KBM-7 (cell line): ENCODE results near the gene FAM120AOS.

Source experiments
- DNase-seq: peaks from one replicate; pipeline ENCODE4 v3.0.0-alpha.2; 2015
- in situ Hi-C: fragments of 300-500 bp; cut with MboI; formaldehyde crosslinking; loops from 2 replicates; pipeline ENCODE4 v1.14.3; 2020; ENCODE audit warnings: low sequenced_read_pairs, low pct_unique_long_range_greater_than_20kb, mixed read lengths

Gene FAM120AOS

GRCh38 chr9:93468763-93469456 lies 15.5 kb upstream of the FAM120AOS start:
- in situ Hi-C loops: no loop called here
- no peak for DNase-seq

- DNase-seq: no peak
- in situ Hi-C loops: no loop called here
These were observed 14.1 kb upstream of the FAM120AOS start for GRCh38 chr9:93467462-93467861.

- DNase-seq: no peak
- in situ Hi-C loops: no loop called here
These were observed 13.7 kb upstream of the FAM120AOS start for GRCh38 chr9:93467062-93467416.

- in situ Hi-C loops: no loop called here
- no peak for DNase-seq
These were observed 13.2 kb upstream of the FAM120AOS start for GRCh38 chr9:93466416-93467061.

DNA sequence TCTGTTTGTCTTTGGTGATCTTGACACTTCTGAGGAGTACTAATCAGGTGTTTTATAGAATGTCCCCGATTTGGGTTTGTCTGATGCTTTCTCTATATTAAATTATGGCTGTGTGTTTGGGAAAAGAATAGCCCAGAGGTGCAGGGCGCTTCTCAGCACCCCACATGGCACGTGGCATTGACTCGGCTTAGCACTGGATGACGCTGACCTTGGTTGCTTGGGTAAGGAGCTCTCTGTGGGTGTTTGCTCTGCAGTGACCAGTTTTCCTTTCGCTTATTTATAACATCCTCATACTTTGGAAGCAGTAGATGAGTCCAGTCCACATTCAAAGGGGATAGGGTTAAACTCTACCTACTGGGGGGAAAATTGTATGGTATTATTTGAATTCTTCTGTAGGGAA lies 12.5 kb upstream of the FAM120AOS start:
- no peak for DNase-seq
- in situ Hi-C loops: no loop called here

DNA sequence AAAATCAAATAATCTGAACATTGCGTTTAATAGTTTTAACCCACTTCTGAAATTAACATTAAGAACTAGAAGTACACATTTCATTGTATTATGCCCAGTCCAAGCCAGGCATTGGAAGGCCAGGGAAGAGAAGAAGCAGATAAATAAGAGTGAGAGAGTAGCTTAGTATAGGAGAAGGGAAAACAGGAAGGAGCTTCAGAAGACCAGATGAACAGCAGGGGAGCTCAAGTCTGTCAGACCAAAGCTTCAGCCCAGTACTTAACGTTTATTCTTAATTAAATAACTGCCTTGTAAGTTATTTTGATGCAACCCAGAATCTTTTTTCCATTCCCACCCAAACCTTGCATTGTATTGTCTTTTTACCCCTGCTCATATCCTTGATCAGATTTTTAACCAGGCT lies 11.5 kb upstream of the FAM120AOS start:
- DNase-seq: peak; percentile 52
- in situ Hi-C loops: no loop called here

- in situ Hi-C loops: no loop called here
- peak; percentile 38 for DNase-seq
These were observed 11.0 kb upstream of the FAM120AOS start for GRCh38 chr9:93464395-93464794.

GRCh38 chr9:93463638-93464248 lies 10.4 kb upstream of the FAM120AOS start:
- DNase-seq: peak; percentile 21
- in situ Hi-C loops: no loop called here

DNA sequence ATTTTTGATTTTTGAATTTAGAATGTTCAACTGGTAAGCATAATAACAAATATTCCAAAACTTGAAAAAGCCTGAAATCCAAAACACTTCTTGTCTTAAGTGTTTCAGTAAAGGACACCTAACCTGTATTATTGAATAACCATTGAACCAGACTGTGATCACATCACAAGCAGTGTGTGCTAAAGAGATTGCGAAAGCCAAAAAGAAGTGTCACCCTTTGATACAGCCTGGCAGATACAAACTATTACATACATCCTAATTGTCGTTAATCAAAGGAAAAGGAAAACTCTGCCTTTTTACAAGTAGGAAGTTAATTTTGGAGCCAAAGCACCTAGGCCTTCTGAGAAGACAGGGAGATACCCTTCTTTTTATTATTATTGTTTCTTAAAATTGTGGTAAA lies 8.4 kb upstream of the FAM120AOS start:
- no peak for DNase-seq
- in situ Hi-C loops: no loop called here

GRCh38 chr9:93461414-93461743 lies 8.0 kb upstream of the FAM120AOS start:
- in situ Hi-C loops: no loop called here

DNA sequence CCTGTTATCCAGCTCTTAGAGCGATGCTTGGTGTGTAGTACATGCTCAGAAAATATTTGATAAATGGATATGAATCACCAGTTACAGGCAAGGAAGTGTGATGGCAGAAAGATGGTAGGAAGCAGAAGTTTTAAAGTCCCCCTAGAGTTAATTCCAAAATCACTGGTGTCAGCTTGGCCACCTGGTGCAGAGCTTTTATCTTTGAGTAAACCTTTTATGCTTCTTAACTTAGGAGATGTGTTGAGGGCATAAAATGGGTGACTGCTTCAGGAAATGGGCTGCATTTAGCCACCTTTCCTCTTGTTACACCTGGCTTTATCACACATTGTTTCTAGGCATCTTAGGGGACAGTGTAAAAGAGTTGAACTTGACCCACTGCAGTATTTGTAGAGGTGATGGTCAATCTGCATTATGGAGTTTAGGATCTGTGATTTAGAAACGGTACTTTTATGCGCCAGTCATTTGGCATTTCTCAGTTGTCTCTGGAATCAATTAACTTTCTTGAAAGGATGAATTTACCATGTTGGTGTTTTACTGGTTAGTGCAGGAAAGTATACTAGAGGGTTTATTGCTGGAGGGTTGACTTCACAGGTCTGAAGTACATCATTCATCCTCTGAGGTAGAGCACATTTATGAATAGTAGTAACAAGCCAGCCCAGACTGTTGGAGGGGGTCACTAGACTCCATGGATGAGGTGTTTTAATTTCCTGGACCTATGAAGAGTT lies 7.5 kb upstream of the FAM120AOS start:
- in situ Hi-C loops: no loop called here
- DNase-seq: no peak

More at GRCh38 chr9:93461414-93461743, 8.0 kb upstream of the FAM120AOS start:
- DNase-seq: no peak

DNA sequence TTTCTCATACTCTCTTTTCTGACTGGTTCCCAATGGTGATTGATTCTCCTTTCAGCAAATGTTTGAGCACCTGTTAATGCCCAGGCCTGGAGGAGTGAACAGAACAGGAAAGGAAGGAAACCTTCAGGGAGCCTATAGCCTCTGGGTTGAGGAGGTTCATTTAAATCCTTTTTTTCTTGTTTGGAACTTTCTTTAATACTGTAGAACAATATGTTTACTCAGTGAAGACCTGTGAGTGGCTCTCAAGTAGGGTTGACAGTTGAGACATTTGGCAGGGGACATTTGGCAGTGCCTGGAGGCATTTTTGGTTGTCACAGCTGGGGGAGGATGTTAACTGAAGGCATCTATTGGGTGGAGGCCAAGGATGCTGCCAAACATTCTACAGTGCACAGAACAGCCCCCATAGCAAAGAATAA lies 6.1 kb upstream of the FAM120AOS start:
- DNase-seq: no peak
- in situ Hi-C loops: no loop called here

DNA sequence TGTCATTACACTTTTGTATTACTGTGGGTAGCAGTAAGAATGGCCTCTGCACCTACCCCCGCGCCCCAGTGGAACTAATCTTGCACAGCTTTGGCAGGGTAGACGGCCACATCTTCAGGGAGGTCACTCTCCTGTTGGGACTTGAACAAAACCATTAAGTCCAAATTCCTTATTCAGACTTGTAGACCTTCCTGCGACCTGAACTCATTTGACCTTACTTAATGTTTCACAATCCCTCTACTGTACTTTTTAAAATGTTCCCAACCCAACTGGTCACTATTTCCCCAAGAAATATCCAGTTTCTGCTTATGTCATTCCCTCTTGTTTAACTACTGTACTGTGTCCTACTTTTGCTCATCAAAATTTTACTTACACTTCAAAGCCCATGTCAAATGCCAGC lies 5.3 kb upstream of the FAM120AOS start:
- in situ Hi-C loops: no loop called here
- DNase-seq: no peak

- in situ Hi-C loops: no loop called here
- DNase-seq: no peak
These were observed 3.6 kb upstream of the FAM120AOS start for GRCh38 chr9:93457006-93457405.

DNA sequence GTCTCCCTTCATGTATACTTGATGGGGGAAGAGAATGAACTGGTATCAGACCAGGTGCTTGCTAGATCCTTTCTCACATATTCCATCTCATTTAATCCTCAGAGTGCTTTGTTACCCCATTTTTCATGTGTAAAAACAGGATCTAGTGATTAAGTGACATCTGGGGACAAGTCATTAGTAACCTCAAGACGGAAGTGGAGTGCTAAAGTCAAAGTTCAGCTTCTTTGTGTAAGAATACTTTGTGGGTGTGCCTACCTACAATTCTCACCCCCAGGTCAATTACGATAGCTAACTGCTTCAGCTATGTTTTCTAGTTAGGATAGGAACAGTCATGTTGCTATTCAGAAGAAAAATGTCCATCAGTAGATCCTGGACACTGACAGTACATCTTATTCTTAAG lies 3.1 kb upstream of the FAM120AOS start:
- peak; percentile 21 for DNase-seq
- in situ Hi-C loops: no loop called here

DNA sequence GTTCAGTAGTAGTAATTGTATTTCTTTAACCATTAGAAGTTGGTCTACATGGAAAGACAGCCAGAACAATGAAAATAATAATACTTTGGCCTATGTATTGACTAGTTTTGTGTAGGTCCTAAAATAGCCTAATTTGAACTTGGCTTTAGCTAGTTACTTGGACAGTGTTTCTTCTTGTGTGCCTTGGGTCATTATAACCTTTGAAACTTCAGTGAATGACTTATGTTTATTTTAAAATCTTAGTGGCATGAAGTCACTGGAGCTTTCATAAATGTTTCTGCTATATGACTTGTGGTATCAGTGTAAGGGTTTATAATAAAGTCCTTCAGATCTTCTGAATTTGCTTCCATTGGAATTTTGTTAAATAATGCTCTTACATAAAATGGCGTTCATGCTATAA lies 2.6 kb upstream of the FAM120AOS start:
- in situ Hi-C loops: no loop called here
- no peak for DNase-seq

- in situ Hi-C loops: no loop called here
- DNase-seq: no peak
These were observed 703 bp downstream of the FAM120AOS start for GRCh38 chr9:93452710-93453046.

- in situ Hi-C loops: no loop called here
These were observed 1.3 kb downstream of the FAM120AOS start for GRCh38 chr9:93451849-93452709.

More at GRCh38 chr9:93451849-93452709, 1.3 kb downstream of the FAM120AOS start:
- DNase-seq: peak; percentile 52
